Adrenal gland (tissue), 12 donors: Measurements from ENCODE around the gene BHLHE40. TPM values are rescaled to one million over a fixed set of nuclear protein-coding genes. Genes with fewer than 3 reads are reported as not detected.
A peak's percentile ranks its signal among the peaks of the same experiment; 100 is the strongest.

ENCODE experiments used
- DNase-seq, 7 donors: peaks; one replicate each; pipeline ENCODE4 v3.0.0-alpha.2; 2019 to 2020
- H3K27ac ChIP-seq, 5 donors: fragments of 200-600 bp; sonication (generic) in 4 of 5; 1 replicate in 3 of 5; 2 replicates in 2 of 5; pipeline versions ENCODE4 v1.5.1 to v1.8.0; 2016 to 2020; ENCODE audit warnings: mild to moderate bottlenecking in 1 of 5
- H3K27me3 ChIP-seq: fragments of 200-600 bp; 2 replicates; pipeline ENCODE4 v1.8.0; 2021
- H3K36me3 ChIP-seq, 2 donors: fragments of 200-600 bp; replicated peaks in 1 of 2; 1 replicate in 1 of 2; 2 replicates in 1 of 2; pipeline versions ENCODE4 v1.5.1 to v1.8.0; 2018 to 2022
- H3K4me1 ChIP-seq, 2 donors: fragments of 200-600 bp; replicated peaks in 1 of 2; 1 replicate in 1 of 2; 2 replicates in 1 of 2; pipeline versions ENCODE4 v1.5.1 to v1.8.0; 2018 to 2021
- H3K4me3 ChIP-seq, 4 donors: fragments of 200-600 bp; sonication (generic) in 3 of 4; one replicate each; pipeline ENCODE4 v1.5.1; 2016 to 2018
- H3K9me3 ChIP-seq, 3 donors: fragments of 200-600 bp; sonication (generic) in 1 of 3; replicated peaks in 1 of 3; 1 replicate in 2 of 3; 2 replicates in 1 of 3; pipeline versions ENCODE4 v1.5.1 to v1.8.0; 2016 to 2021
- POLR2A ChIP-seq, 2 donors: fragments of 450-650 bp; IDR thresholded peaks; one replicate each; pipeline ENCODE4 v1.6.1; 2017; ENCODE audit warnings: antibody characterized with exemption in 2 of 2, mild to moderate bottlenecking in 2 of 2, moderate library complexity in 1 of 2
- whole genome bisulfite sequencing, 4 donors: extraction: QIAGEN DNeasy Blood & Tissue Kit in 2 of 4; methylation state at CpG; one replicate each; pipeline versions ENCODE4 v1.1.5 to v1.1.7; 2013 to 2017; 5-methylcytosine and 5-hydroxymethylcytosine counted together
- intact Hi-C, 2 donors: fragments of 100-400 bp; cut with DNase I; formaldehyde crosslinking; loops; one replicate each; pipeline versions ENCODE4 v1.14.1 to v1.15.0; 2022 to 2023
- polyA plus RNA-seq, 3 donors: library from polyadenylated mRNA; stranded (reverse); fragments of 200-250 nt in 2 of 3; fragments of 350-450 nt in 1 of 3; fragmentation: Illumina TruSeq in 1 of 3; extraction: RNeasy Lipid Tissue Mini Kit (QIAGEN cat#74804) in 1 of 3; gene quantifications; one replicate each; pipeline ENCODE4 v1.2.3, GENCODE V29; 2013 to 2014
- total RNA-seq, 9 donors: library from RNA; depleted of rRNA in 4 of 9; stranded (reverse); fragments of >200 nt in 4 of 9; fragments of 120-200 nt in 1 of 9; fragmentation: NEBNext Ultra II Directional in 1 of 9; extraction: Animal tissue kit (Norgen Biotek cat#: 25700) in 1 of 9; gene quantifications; one replicate each; pipeline versions ENCODE4 v1.1.0 to v1.2.4, GENCODE V29; 2013 to 2023
- TF ChIP-seq, protein P1 (sequence below), 6 experiments: fragments of 450-650 bp in 4 of 6; fragments of 200-600 bp in 2 of 6; sonication (generic) in 1 of 6; IDR thresholded peaks; 1 replicate in 5 of 6; 2 replicates in 1 of 6; pipeline versions ENCODE4 v1.5.1 to v1.8.0; 2016 to 2021; ENCODE audit warnings: antibody characterized with exemption in 6 of 6, mild to moderate bottlenecking in 2 of 6, moderate library complexity in 1 of 6
- donor health status: healthy with polysubstance abuse.
- donor health status: Bipolar disorder and iron deficiency.
- donor health status: DM: yes; HTN: yes; CAD: no.
- donor health status: DM: no; HTN: no; CAD: no.
- donor health status: DM: no; HTN: no; CAD: no.
- donor health status: DM: yes; HTN: yes; CAD: no.

BHLHE40 gene
- total and polyA plus RNA-seq, 12 donors: 3.4 to 224 (median 75.5) TPM

DNA sequence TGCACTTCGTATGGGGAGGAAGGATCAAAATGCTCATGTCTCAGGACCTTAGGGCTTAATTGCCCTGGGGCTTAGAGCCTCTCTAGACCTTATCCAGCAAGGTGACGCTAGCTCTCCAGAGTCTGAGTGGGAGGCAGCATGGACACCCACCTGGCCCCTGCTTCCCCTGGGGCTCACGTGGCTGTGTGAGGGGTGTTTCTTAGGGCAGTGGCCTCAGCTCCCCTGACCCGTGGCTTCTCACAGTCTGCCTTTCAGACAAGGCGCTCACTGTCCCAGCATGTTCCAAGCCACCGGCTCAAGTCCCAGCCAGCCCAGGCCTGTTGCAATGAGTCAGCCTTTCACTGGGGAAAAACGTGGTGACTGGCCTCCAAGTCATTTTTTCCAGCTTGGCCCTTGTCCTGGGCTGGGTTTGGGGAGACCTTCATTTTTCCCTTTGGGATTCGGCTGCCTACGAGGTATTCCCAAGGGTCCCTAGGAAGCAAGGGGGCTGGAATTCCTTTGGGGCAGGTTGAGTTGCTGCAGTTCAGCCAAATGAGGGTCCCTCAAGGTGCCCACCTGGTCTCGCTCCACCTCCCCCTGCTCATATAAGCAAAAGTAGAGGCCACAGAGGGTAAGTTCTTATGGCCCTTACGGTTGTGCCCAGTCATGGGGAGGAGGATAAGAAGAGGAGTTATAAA lies 15.7 kb downstream of the BHLHE40 start:
- no peaks in the 10 kb centered on the region for H3K27me3 ChIP-seq
- peak; percentile 90 to 97 (median 95) for DNase-seq

DNA sequence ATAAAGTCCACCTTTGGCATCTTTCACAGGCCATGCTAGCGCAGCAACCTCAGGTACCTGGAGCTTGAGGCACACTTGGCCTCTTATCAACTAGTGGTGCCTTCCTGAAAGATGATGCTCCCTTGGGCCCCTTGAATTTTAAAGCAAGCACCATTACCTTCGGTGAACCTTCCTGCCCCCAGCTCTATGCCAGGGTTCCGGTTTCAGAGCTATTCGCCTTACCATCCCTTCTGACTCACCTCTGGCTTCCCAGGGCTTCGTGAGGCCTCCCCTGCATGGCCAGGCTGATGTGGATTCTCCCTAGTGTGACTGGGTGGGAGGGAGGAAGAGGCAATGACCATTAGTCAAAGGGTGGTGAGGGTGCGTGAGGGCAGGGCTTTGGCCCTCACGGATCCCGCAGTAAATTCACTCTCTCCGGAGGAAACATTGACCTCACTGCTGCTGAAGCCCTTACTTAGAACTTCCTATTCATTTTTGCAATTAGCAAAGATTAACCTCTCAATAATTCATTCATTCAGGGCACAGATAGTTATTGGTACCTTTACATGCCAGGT lies 16.3 kb downstream of the BHLHE40 start:
- H3K9me3 ChIP-seq: no peaks in the 10 kb centered on the region
- peaks cover 9 to 19% of the 10 kb centered on the region in 2 donors for H3K4me1 ChIP-seq
- H3K36me3 ChIP-seq: no peaks in the 10 kb centered on the region
- peak overlapping the region; percentile 81 to 97 (median 94) for H3K27ac ChIP-seq
- TF ChIP-seq POLR2A (IDR thresholded peaks at IDR 0.05): no peak
- TF ChIP-seq, protein P1, sequence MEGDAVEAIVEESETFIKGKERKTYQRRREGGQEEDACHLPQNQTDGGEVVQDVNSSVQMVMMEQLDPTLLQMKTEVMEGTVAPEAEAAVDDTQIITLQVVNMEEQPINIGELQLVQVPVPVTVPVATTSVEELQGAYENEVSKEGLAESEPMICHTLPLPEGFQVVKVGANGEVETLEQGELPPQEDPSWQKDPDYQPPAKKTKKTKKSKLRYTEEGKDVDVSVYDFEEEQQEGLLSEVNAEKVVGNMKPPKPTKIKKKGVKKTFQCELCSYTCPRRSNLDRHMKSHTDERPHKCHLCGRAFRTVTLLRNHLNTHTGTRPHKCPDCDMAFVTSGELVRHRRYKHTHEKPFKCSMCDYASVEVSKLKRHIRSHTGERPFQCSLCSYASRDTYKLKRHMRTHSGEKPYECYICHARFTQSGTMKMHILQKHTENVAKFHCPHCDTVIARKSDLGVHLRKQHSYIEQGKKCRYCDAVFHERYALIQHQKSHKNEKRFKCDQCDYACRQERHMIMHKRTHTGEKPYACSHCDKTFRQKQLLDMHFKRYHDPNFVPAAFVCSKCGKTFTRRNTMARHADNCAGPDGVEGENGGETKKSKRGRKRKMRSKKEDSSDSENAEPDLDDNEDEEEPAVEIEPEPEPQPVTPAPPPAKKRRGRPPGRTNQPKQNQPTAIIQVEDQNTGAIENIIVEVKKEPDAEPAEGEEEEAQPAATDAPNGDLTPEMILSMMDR (IDR thresholded peaks at IDR 0.05): no peak
- intact Hi-C loops: no loop called here
- no peaks in the 10 kb centered on the region for H3K27me3 ChIP-seq
- no peak overlapping the region for H3K4me3 ChIP-seq
- 77 to 87% (median 82%) methylated on average over 7 to 9 of the region's 9 CpGs for WGBS, 4 donors
- DNase-seq: peak in 6 of 7 donors; percentile 26 to 53 (median 44)

More for the DNA sequence above, 15.7 kb downstream of the BHLHE40 start:
- no peak overlapping the region for H3K4me3 ChIP-seq
- intact Hi-C loops: no loop called here
- TF ChIP-seq POLR2A (IDR thresholded peaks at IDR 0.05): peak in 1 of 2 donors; percentile 66
- TF ChIP-seq, protein P1 (IDR thresholded peaks at IDR 0.05): no peak
- 44 to 59% (median 54%) methylated on average over 8 to 11 of the region's 11 CpGs for WGBS, 4 donors
- H3K9me3 ChIP-seq: no peaks in the 10 kb centered on the region
- peak overlapping the region; percentile 81 to 97 (median 94) for H3K27ac ChIP-seq
- no peaks in the 10 kb centered on the region for H3K36me3 ChIP-seq
- peaks cover 9 to 19% of the 10 kb centered on the region in 2 donors for H3K4me1 ChIP-seq

DNA sequence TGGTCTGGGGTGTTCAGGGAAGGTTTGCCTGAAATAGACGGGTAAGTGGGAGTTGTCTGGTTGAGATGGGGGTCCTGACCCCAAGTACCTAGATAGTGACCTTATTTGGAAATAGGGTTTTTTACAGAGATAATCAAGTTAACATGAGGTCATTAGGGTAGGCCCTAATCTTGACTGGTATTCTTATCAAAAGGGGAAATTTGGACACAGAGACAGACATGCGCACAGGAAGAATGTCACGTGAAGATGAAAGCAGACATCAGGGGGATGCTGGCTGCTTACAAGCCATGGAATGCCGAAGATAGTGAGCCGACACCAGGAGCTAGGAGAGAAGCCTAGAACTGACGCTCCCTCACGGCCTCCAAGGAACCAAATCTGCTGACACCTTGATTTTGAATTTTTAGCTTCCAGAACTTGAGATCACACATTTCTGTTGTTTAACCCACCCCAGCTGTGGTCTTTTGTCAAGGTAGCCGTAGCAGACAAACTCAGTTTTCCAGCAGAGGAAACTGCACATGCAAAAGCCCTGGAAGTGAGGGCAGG lies 17.1 kb downstream of the BHLHE40 start:
- Histone ChIP-seq H3K36me3 (no peaks in the 10 kb centered on the region), H3K27me3 (no peaks in the 10 kb centered on the region), H3K9me3 (no peaks in the 10 kb centered on the region), H3K4me1 (peaks cover 9 to 19% of the 10 kb centered on the region in 2 donors), H3K27ac (peak overlapping the region in 1 of 5 donors; percentile 93), H3K4me3 (no peak overlapping the region)
- intact Hi-C loops: no loop called here
- 92 to 96% (median 94%) methylated on average over 8 of the region's 8 CpGs for WGBS, 4 donors
- peak in 3 of 7 donors; percentile 10 to 41 (median 12) for DNase-seq
- TF ChIP-seq, protein P1 (IDR thresholded peaks at IDR 0.05): no peak
- no peak for TF ChIP-seq POLR2A (IDR thresholded peaks at IDR 0.05)

DNA sequence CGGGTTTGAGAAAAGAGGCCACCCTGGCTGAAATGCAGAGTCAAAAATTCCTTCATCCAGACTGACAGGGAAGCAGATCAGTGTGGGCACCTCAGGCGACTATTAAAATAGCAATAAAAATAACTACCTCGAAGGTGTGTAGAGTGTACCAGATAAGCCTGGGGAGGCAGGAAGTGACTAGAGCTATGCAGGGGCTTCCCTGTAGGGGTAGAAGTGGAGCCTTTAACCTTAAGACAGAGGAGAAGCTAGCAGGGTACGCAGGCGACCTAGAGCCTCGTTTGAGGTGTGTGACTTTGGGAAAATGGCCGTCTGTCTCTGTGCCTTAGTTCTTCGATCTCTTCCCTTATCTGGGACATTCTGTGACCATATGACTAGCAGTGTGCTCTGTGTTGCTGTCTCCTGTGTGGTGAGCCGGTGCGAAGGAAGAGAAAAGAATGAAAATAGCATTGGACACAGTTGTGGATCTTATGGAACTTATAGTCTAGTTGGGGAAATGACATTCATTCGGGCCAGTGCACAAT lies 17.6 kb downstream of the BHLHE40 start:
- WGBS, 4 donors: 83 to 93% (median 88%) methylated on average over 11 of the region's 11 CpGs
- H3K9me3 ChIP-seq: no peaks in the 10 kb centered on the region
- peaks cover 9 to 19% of the 10 kb centered on the region in 2 donors for H3K4me1 ChIP-seq
- no peaks in the 10 kb centered on the region for H3K36me3 ChIP-seq
- H3K27ac ChIP-seq: no peak overlapping the region
- TF ChIP-seq POLR2A (IDR thresholded peaks at IDR 0.05): no peak
- TF ChIP-seq, protein P1 (IDR thresholded peaks at IDR 0.05): no peak
- no peak overlapping the region for H3K4me3 ChIP-seq
- DNase-seq: peak in 3 of 7 donors; percentile 10 to 40 (median 12)
- intact Hi-C loops: no loop called here
- H3K27me3 ChIP-seq: no peaks in the 10 kb centered on the region
